ENCODE results near the gene KRTAP4-8.
"Not testable (repeated sequence)": the region's sequence is repeated elsewhere in the genome, so short reads cannot be mapped to it uniquely, and the experiment has no call there.

DNA sequence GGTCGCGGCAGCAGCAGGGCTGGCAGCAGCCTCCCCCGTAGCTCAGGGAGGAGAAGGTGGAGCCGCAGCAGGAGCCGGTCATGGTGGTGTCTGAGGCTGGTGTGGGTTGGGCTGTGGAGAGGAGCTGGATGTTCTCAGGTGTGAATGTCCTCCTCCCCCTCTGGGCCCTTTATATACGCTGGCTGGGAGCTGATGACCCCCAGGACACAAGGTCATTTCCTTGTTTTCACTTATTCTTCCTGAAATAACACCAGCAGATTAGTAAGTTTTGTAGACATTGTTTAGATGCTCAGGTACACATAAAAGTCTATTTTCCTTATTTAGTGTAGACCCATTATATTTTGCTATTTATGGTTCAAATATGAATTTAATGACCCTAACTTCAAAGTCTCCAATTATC lies 42.8 kb downstream of the KRTAP4-8 start, which contains the start of gene KRTAP2-2:
- TF ChIP-seq, protein P1, sequence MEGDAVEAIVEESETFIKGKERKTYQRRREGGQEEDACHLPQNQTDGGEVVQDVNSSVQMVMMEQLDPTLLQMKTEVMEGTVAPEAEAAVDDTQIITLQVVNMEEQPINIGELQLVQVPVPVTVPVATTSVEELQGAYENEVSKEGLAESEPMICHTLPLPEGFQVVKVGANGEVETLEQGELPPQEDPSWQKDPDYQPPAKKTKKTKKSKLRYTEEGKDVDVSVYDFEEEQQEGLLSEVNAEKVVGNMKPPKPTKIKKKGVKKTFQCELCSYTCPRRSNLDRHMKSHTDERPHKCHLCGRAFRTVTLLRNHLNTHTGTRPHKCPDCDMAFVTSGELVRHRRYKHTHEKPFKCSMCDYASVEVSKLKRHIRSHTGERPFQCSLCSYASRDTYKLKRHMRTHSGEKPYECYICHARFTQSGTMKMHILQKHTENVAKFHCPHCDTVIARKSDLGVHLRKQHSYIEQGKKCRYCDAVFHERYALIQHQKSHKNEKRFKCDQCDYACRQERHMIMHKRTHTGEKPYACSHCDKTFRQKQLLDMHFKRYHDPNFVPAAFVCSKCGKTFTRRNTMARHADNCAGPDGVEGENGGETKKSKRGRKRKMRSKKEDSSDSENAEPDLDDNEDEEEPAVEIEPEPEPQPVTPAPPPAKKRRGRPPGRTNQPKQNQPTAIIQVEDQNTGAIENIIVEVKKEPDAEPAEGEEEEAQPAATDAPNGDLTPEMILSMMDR (IDR thresholded peaks at IDR 0.05; ENCODE audit: low read depth, low read length, poor library complexity, severe bottlenecking): not testable (repeated sequence)
- not testable (repeated sequence) for TF ChIP-seq EZH2phosphoT487 (IDR thresholded peaks at IDR 0.05; ENCODE audit: borderline replicate concordance, low read length)
